ENCODE data around the gene BIN1. TPM values are rescaled to one million over a fixed set of nuclear protein-coding genes. Genes with fewer than 3 reads are reported as not detected.

The BIN1 gene
- total RNA-seq, 4 donors from 2014 or later: 49.2 to 68.3 (median 64.2) TPM

GRCh38 chr2:127108090-127108523 is 1.2 kb upstream of the BIN1 start:
- Histone ChIP-seq H3K27ac (peak overlapping the region in 1 of 3 donors; percentile 82), H3K27me3 (no peaks in the 10 kb centered on the region), H3K4me1 (peaks cover 3 to 20% of the 10 kb centered on the region in 2 donors), H3K9me3 (no peaks in the 10 kb centered on the region), H3K4me3 (replicated peaks in 1 of 3) (no peak overlapping the region), H3K36me3 (no peaks in the 10 kb centered on the region)
- TF ChIP-seq CTCF (IDR thresholded peaks at IDR 0.05) (no peak), POLR2A (IDR thresholded peaks at IDR 0.05) (no peak)
- WGBS, 2 donors: 85 to 90% methylated on average over 11 of the region's 11 CpGs
- intact Hi-C loops (cut with DNase I): no loop called here
- no peak for DNase-seq

- Histone ChIP-seq H3K9me3 (no peaks in the 10 kb centered on the region), H3K27ac (peak overlapping the region; percentile 40 to 82 (median 79)), H3K4me3 (replicated peaks in 1 of 3) (peak overlapping the region; percentile 46 to 84 (median 79)), H3K36me3 (no peaks in the 10 kb centered on the region), H3K27me3 (no peaks in the 10 kb centered on the region), H3K4me1 (peaks cover 3 to 20% of the 10 kb centered on the region in 2 donors)
- DNase-seq: no peak
- TF ChIP-seq POLR2A (IDR thresholded peaks at IDR 0.05) (no peak), CTCF (IDR thresholded peaks at IDR 0.05) (peak in 3 of 6 experiments; percentile 9 to 33 (median 22))
- 8 to 12% methylated on average over 17 of the region's 17 CpGs for WGBS, 2 donors
- intact Hi-C loops (cut with DNase I): no loop called here
Observed at GRCh38 chr2:127107622-127107999, 657 bp upstream of the BIN1 start.

GRCh38 chr2:127106457-127106990 is 430 bp downstream of the BIN1 start:
- Histone ChIP-seq H3K27ac (peak overlapping the region; percentile 40 to 82 (median 79)), H3K36me3 (no peaks in the 10 kb centered on the region), H3K4me1 (peaks cover 3 to 20% of the 10 kb centered on the region in 2 donors), H3K4me3 (replicated peaks in 1 of 3) (peak overlapping the region; percentile 46 to 84 (median 79)), H3K27me3 (no peaks in the 10 kb centered on the region), H3K9me3 (no peaks in the 10 kb centered on the region)
- intact Hi-C loops (cut with DNase I): no loop called here
- 0 to 1% methylated on average over 8 to 19 of the region's 45 CpGs for WGBS, 2 donors
- TF ChIP-seq CTCF (IDR thresholded peaks at IDR 0.05) (peak in 1 of 6 experiments; percentile 21), POLR2A (IDR thresholded peaks at IDR 0.05) (no peak)
- DNase-seq: peak in 1 of 2 donors; percentile 35

- Histone ChIP-seq H3K4me3 (replicated peaks in 1 of 3) (peak overlapping the region; percentile 46 to 84 (median 79)), H3K27me3 (no peaks in the 10 kb centered on the region), H3K4me1 (peaks cover 3 to 20% of the 10 kb centered on the region in 2 donors), H3K9me3 (no peaks in the 10 kb centered on the region), H3K27ac (peak overlapping the region; percentile 40 to 82 (median 79)), H3K36me3 (no peaks in the 10 kb centered on the region)
- WGBS, 2 donors: 0 to 1% methylated on average over 5 to 49 of the region's 51 CpGs
- TF ChIP-seq POLR2A (IDR thresholded peaks at IDR 0.05) (peak in 1 of 2 donors; percentile 23), CTCF (IDR thresholded peaks at IDR 0.05) (no peak)
- intact Hi-C loops (cut with DNase I): no loop called here
- DNase-seq: peak; percentile 43 to 47
Observed at GRCh38 chr2:127105656-127106456, 1.1 kb downstream of the BIN1 start.

All from thyroid gland (tissue), 4 donors.